NB4 (cell line): ENCODE measurements around the gene SEMA6B.

Experiments
- DNase-seq: peaks from one replicate; pipeline ENCODE4 v3.0.0; 2010; ENCODE audit warnings: low read depth
- H3K4me3 ChIP-seq: one replicate; pipeline ENCODE4 v1.5.1; 2011; ENCODE audit warnings: mild to moderate bottlenecking, low read depth, low read length, moderate library complexity
- CTCF ChIP-seq: IDR thresholded peaks from one replicate; pipeline ENCODE4 v1.5.1; 2012; ENCODE audit warnings: low read depth, low read length
- MAX ChIP-seq: IDR thresholded peaks from 2 replicates; pipeline ENCODE4 v1.6.1; 2011; ENCODE audit warnings: low read depth, low read length
- MYC ChIP-seq: IDR thresholded peaks from 2 replicates; pipeline ENCODE4 v1.6.1; 2011; ENCODE audit warnings: low read depth, low read length
- POLR2A ChIP-seq: IDR thresholded peaks from 2 replicates; pipeline ENCODE4 v1.6.1; 2011; ENCODE audit warnings: mild to moderate bottlenecking; ENCODE audit not compliant: insufficient read length; ENCODE audit errors: extremely low read depth

The SEMA6B gene

GRCh38 chr19:4539693-4540581 is 19.5 kb downstream of the SEMA6B start, which contains the start of gene LRG1:
LRG1 (minus strand) TSS chr19:4540036; CDS start chr19:4540013, 23 bp downstream.
- peak; percentile 76 for DNase-seq
- peak within 1 kb of the TSS; percentile 36 for H3K4me3 ChIP-seq
- no peak for TF ChIP-seq POLR2A
- no peak for TF ChIP-seq MYC
- no peak for TF ChIP-seq CTCF
- no peak for TF ChIP-seq MAX

- H3K4me3 ChIP-seq: no peak overlapping the region
- DNase-seq: no peak
- TF ChIP-seq CTCF (no peak), POLR2A (no peak), MAX (no peak), MYC (no peak)
Measured at GRCh38 chr19:4539169-4539692, 20.3 kb downstream of the SEMA6B start.

GRCh38 chr19:4538601-4538954 is 20.9 kb downstream of the SEMA6B start:
- no peak for DNase-seq
- TF ChIP-seq MAX (no peak), POLR2A (no peak)
- H3K4me3 ChIP-seq: no peak overlapping the region

- H3K4me3 ChIP-seq: no peak overlapping the region
- DNase-seq: no peak
- TF ChIP-seq POLR2A (no peak), MYC (no peak), CTCF (no peak), MAX (no peak)
Measured at GRCh38 chr19:4537953-4538600, 21.4 kb downstream of the SEMA6B start.

GRCh38 chr19:4536798-4537197 is 22.7 kb downstream of the SEMA6B start:
- no peak for DNase-seq
- H3K4me3 ChIP-seq: no peak overlapping the region
- no peak for TF ChIP-seq MYC
- TF ChIP-seq POLR2A: no peak
- TF ChIP-seq MAX: no peak
- no peak for TF ChIP-seq CTCF
